NK-92 treated with Interleukin-12 subunit alpha and Interleukin-12 subunit beta, amount 100 ng/mL, for 24 hours (cell line): ENCODE data around the gene EPHA4.

Source experiments
- DNase-seq: peaks from one replicate; lab custom pipeline; 2025; lab: John Stamatoyannopoulos, UW

Gene EPHA4

DNA sequence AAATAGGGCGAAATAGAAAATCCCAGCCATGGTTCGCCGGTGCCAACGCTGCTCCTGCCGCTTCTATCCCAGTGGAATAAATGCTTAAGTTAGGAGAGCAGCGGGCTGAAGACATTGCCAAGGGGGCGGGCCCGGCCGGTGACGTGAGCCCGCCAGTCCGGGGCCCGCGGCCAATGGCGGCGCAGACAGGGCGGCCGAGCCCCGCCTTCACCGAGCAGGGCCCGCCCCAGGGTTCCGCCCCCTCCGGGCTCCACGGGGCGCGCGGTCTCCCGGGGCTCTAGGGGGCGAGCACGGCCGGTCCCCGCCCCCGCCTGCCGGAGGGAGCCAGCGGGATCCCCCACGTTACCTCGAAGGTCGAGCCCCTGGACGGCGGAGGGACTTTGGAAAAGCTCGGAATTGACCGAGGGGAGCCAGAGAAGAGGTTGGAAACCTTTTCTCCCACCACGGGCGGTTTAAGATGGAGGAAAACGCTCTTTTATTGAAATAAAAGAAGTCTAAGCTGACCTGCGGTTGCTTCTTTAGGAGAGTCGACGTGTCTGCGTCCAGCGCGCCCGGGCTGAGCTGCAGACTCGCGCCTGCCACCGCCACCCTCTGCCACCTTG is at the start of gene EPHA4:
Gene EPHA4, minus strand, starts transcription at position 86 of the 602 bp plus-strand sequence. Its CDS starts 56 bp downstream, at position 30.
- peak; percentile 4 for DNase-seq

DNA sequence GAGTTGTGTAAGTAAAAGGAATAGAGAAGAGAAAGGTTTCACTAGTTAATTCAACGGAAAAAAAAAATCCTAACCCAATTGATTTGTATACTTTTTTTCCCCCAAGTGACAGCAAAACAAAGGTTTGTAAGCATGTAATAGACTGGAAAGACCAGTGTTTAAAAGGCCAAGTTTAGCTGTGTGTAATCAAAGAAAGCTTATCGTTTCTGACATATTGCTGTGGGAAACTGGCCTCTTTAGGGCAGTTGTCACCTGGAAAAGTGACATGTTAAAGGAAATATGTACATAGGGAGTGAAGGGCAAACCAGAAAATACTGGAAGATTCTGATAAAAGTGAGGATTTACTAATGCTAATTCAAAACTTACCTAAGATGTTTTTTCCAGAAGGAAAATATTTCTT is 45.9 kb upstream of the EPHA4 start:
- DNase-seq, result no peak

DNA sequence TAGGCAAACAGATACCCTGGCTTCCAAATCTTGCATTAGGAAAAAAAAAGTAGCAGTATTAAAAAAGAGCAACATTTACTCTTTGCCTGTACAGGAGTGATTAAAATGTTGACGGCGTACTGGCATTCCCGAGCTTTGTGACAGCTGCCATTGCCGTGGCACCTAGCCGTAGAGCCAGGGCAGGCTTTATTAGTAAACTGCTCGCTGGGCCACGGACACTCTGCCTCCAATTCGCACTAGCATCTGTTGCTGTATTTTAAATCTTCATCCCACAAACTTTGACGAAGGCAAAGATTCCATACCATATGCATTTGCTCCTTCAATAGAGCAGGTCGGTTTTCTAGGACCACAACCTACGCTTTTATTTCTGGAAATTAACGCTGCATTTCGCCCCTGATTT is 44.5 kb upstream of the EPHA4 start:
- DNase-seq, result no peak

DNA sequence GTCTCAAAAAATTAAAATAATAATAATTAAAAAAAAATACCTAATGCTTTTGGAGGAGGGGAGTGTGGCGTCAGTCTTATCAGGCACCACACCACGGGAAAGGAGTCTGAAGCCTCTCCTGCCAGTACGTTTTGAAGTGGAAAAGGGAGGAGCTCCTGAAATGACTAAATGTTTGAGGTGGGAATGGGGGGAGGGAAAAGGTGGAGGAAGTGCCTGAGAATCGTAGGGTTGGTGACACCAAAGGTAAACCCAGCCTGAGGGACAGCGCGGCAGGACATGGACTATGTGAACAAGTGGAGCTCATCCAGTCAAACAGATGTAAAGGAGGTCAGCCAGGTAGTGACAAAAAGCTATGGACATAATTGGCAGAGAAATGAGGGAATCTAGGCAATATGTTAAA is 42.2 kb upstream of the EPHA4 start:
- no peak for DNase-seq

DNA sequence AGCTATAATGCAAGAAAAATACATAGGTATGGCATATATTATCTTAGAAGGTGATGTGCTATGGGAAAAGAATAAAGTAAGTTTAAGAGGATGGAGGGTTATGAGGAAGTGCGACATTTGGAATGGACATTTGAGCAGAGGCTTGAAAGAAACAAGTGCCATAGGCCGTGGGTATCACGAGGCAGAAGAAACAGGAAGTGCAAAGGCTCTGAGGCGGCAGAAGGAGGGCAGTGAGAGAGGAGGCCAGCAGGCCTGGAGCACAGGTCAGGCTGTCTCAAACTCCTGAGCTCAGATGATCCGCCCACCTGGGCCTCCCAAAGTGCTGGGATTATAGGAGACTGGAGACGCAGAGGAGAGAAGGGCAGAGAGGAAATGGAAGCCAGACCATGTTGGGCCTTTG is 40.7 kb upstream of the EPHA4 start:
- no peak for DNase-seq

DNA sequence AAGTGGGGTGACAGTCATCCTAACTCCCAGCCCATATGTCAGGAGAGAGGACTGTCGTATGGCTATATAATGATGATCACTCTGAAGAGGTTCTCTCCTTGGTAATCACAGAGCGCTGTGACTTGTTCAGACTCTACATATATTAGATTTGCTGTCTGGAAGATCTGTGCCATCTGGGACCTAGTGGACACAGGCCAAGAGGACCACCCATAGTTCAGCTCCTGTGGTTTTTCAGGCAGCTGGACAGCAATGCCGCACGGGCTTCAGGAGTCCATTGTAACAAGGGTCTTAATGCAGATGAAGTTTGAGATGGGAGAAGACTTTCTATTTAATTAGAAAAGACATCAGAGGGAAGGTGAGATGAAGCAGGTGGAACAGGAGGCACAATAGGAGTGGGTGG is 40.1 kb upstream of the EPHA4 start:
- no peak for DNase-seq

DNA sequence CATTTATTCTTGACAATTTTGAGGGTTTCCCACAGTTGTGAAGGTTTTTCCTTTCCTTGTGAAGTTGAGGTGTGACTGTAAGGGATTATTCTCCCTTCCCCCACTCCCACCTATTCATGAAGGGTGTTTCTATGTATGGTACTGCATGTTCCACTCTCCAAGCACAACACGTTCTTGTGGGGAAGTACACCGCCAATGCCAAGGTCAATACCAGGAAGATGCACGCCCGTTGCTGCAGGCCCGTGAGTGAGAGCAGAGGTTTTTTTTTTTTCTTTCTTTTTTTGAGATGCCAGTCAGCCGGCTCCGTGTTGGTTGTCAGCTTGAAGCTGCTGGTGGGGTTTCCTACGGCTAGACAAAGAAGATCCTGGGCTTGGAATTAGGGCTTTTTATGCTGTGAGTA is 38.6 kb upstream of the EPHA4 start:
- no peak for DNase-seq

DNA sequence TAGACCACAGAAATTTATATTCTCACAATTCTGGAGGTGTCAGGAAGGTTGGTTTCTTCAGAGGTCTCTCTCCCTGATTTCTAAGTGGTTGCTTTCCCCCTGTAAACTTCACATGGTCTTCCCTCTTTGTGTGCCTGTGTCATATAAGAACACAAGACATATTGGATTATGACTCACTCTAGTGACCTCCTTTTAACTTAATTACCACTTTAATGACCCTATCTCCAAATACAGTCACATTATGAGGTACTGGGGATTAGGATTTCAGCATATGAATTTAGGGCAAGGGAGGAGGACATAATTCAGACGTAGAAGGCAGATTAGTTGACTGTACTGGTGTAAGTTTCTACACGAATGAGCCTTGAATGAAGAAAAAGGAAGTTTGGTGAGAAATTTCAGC is 38.2 kb upstream of the EPHA4 start:
- no peak for DNase-seq

DNA sequence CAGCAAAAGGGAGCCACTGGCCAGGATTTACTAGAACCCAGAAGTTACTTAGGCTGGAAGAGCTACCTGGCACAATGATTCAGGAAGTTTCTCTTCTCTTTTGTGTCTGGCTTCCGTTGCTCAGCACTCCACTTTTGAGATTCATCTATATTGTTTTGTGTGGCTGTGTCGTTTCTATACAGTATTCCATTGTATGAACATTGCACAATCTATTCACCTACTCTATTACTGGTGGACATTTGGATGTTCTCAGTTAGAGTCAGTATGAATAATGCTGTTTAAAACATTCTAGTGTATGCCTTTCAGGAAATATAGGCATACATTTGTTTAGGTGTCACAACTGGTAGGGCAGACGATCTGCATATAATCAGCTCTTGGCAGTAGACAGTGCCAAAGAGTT is 36.3 kb upstream of the EPHA4 start:
- DNase-seq, result no peak

DNA sequence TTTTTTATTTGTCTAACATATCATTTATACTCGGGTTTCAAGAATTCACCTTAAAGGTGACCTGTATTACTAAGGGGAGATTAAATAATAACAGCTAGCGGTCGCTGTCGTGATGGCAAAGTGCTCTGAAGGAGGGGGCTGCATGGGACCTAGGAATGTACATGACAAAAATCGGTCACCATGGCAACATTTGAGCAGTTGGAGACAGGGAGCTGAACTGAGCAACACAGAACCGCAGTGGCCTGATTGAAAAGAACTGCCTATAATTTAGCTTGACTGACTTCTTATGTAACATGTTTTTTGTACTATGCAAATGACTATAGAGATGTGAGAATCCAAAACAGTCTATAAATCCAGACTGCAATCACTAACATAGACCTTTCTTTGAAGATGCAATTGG is 34.3 kb upstream of the EPHA4 start:
- DNase-seq, result no peak

DNA sequence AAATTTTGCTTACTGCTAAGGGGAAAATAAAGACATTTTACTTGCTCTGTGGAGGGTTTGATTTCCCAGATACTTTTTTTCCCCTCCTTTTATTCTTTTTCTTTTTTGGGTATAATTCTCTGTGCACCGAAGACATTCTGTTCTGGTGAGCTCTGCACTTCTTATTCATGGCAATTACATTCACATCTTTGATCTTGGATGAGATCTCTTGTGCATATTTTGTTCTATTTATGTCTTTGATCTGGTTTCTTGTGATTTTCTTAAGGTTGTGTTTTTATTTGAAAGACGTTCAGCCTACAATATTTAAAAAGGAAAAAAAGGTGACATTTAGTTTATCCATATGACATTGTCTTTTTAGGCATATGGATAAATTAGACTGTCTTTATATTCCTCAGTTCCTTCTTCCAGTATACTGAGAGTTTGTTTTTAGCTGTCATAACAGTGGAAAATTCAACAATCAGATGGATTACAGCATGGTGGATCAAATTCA is 33.7 kb upstream of the EPHA4 start:
- no peak for DNase-seq

DNA sequence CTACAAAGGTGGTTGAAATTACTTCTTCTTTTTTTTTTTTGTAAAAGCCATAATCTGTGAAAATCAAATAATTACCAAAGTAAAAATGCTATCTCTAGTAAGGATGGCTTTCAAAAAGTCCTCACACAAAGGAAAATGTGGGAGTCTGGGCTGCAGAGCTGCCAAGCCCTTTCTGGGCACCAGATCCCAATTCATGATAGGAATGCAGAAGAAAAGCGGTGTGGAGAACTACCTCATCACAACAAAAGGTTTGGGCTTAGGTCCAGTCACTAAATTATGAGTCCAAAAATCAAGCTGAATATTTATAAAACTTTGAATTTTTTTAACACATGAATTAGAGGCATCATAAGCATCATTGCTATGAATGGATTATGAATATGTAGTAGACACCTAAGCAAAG is 30.8 kb upstream of the EPHA4 start:
- DNase-seq, result no peak

DNA sequence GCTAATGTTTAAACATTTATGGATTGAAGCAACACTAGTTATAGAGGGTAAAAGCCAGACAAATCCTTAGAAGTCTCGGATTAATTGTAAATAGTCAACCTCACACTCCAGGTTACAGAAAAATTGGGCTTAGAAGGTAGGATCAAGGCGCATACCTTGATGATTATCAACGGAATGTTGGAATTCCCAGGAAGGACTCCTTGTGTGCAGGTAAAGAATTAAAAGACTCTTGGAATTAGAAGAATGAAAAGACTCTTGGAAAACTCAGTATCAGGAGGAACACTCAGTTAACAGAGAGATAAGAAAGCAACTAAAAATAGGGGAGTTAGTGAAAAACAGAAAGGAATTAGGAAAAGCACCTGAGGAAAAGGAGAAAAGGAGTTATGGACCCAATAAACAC is 29.3 kb upstream of the EPHA4 start:
- DNase-seq, result no peak

DNA sequence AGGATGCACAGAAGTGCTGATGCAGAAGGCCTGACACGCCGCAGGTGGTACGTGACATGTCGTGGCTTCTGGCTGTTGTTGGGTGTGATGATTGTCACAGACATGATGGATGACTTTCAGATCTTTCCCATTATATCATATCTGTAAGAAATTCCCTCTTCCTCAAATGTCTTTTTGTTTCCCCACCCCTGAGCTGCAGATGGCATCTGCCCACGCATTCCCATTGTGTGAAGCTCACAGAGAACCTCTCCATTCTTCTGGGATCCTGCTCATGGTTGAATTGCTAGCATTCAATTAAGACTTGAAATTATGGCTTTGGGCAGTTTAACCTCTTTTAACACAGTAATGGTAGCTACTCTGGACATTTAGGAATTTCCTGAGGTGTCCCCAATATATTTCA is 28.3 kb upstream of the EPHA4 start:
- no peak for DNase-seq

DNA sequence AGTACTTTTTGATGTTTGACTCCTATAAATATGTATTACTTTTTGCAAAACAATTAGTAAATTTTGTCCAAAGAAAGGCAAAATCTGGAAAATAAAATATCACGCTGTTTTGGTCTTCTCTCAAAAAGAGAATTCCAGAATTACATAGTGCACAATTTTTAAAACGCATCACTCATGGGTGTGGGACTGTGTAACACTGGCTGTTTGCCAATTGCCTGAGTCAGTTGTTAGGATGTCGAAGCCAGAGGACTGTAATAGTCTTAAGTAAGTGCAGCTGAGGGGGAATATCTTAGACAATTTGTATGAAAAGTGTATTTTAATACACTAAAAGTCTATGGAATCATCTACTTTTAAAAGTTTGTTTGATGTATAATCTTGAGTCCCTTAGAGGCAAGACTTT is 24.1 kb upstream of the EPHA4 start:
- DNase-seq, result no peak

DNA sequence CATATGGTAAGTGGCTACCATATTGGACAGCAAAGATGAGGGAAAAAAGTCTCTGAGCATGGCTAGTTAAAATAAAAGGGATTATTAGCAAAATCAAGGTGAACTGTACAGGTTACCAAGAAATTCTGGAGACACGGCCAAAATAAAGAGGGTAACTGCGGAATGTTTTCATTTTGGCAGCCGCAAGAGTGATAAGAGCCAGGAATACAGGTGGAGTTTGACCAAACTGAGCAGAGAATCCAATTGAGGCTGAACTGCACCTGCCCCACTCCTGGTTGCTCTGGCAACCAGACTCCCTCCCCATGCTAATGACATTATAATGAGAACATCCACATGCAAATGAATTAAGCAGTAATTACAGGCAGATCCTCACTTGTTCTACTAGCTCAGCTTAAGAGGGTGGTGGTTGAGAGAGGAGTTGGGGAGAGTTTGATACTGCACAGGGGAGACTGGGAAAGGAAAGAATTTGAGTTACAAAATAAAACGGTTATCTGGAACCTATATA is 18.8 kb upstream of the EPHA4 start:
- DNase-seq, result no peak

DNA sequence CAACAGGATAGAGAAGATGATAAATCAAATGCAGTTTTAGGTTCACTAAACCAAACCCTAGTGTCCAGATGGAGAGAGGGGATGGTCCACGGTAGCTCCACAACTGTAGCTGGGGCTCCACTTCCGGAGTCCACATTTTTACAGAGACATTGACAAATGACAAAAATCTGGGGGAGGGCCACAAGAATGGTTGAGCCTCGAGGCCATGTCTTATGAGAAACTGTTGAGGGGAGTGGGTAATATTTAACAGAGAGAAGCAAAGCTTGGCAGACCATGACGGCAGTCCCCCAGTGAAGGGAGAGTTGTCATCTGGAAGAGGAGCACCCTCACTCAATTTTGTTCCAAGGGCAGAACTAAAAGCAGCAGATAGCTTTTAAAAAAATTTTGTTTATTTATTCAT is 17.6 kb upstream of the EPHA4 start:
- no peak for DNase-seq

DNA sequence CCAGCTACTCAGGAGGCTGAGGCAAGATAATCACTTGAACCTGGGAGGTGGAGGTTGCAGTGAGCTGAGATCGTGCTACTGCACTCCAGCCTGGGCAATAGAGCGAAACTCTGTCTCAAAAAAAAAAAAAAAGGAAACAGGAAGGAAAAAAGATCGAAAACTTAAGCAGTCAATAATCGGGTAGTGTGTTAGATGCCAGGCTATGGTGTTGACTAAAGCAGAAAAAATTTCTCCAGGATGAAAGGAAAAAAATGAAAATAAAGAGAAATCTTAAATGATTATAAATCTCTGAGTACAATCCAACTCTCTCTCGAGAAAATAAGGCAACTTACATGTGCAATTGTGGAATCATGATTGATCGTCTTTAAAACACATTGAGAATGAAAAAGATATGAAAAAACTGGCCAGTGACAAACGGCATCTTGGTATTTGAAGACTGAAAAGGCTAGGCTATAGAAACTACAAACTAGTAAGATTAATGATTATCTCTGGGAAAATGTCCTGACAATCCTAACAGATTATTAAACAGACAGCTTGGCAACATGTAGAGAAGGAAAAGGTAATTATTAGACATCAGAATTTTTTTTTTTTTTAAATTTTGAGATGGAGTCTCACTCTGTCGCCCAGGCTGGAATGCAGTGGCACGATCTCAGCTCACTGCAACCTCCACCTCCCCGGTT is 16.3 kb upstream of the EPHA4 start:
- DNase-seq, result no peak

DNA sequence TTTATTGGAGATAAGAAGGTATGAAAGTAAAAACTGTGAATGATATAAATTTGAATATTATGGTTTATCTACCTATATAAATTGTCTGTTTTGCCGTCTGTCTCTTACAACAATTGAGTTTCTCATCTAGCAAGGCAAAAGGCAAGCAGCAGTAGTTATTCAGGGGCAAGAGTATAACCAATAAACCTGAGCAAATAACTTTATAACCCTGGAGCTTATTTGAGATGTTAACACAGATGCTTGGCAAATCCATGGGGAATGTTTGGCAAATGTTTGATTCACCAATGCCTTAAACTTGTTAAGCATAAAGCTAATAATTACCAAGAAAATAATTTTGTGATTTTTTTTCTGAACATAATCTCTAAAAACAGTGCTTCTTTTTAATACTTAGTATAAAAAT is 9.9 kb upstream of the EPHA4 start:
- DNase-seq, result no peak

DNA sequence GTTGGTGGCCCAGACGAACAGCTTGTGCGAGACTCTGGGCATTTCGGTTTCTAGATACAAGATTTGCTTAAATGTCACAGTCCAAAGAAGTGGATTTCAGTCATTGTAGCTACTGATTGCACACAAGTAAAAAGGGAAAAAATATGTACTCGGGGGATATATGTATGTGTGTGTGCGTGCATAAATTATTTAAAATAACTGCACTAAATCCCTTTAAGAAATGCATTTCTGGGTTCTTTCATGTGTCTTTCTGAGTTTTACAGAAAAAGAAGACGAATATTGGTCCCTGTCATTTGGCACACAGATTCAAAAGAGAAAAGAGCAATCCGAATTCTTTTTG is 2.1 kb upstream of the EPHA4 start:
- DNase-seq, result no peak

DNA sequence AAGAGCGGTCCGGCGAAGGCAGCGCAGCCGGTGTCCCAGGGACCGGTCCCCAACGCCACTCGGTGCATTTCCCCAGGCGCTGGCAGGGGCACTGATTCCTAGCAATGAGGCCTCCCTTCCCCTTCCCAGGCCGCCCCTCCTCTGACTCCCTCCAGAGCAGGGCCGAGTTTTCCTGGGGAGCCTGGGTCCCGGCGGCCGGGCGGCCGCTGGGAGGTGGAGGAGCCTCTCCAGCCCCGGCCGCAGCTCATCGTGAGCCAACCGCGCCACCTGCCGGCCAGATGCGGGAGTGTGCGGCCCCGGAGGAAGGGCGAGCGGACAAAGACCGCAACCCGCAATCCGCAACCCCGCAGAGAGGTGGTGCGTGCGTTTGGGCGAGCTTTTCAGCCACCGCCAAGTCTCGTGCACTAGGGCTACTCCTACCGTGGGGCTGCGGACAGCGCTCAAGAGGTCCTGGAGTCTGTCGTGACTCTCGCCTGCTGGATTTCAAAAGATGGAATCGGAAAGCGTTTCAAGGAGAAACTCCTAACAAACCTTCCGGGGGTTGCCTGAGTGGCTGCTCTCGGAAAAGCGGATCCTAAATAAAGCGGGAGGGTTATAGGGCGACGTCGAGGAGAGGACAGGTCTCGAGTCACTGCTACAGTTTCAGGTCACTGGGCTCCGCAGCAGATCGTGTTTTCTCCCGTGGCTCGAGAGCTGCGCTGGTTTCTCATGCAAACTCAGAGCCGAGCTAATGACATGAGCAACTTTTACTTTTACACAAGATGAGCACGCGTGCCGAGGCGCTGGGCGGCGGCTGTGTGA is 1.5 kb upstream of the EPHA4 start:
- DNase-seq, result peak; percentile 35

DNA sequence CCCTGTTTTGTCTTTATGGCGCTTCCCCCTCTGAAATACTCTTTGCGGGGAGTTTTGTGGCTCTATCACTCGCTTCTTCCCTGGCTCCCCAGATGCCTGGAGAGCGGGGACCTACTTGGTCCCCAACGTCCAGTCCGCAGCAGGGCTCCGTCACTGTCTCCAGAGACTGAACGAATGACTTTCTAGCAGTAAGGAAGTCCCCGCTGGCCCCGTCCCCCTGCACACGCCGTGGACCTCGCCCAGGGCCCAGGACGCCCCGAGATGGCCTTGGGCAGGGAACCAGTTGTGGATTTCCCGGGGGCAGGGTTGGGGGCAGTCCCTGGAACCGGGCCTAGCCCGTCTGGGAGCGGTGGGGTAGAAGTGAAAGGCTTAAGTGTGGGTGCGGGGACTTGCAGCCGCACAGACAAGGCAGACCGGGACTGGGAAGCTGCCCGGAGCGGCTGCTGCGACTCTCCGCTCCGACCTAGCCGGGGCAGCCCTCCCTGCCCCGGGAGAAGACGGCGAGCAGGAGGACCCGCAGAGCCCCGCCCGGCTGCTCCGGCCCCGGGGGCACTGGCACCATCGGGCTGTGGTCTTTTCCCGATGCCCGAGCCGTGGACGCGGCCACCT is 821 bp upstream of the EPHA4 start:
- no peak for DNase-seq
